Left ventricle myocardium inferior (tissue), 1 donor: ENCODE results near the gene DDRGK1. TPM values are rescaled to one million over a fixed set of nuclear protein-coding genes. Genes with fewer than 3 reads are reported as not detected.

Experiments
- DNase-seq: peaks from one replicate; pipeline ENCODE4 v3.0.0-alpha.2; 2020
- H3K27ac ChIP-seq: fragments of 200-600 bp; replicated peaks from 2 replicates; pipeline ENCODE4 v1.8.0; 2021
- H3K27me3 ChIP-seq: fragments of 200-600 bp; 2 replicates; pipeline ENCODE4 v1.8.0; 2021; ENCODE audit warnings: low read depth
- H3K36me3 ChIP-seq: fragments of 200-600 bp; 2 replicates; pipeline ENCODE4 v1.8.0; 2021
- H3K4me1 ChIP-seq: fragments of 200-600 bp; 2 replicates; pipeline ENCODE4 v1.8.0; 2021
- H3K4me3 ChIP-seq: fragments of 200-600 bp; 2 replicates; pipeline ENCODE4 v1.8.0; 2021; ENCODE audit warnings: mild to moderate bottlenecking, moderate library complexity
- H3K9me3 ChIP-seq: fragments of 200-600 bp; replicated peaks from 2 replicates; pipeline ENCODE4 v1.8.0; 2021
- intact Hi-C: fragments of 100-400 bp; cut with micrococcal nuclease; formaldehyde crosslinking; loops from one replicate; pipeline ENCODE4 v1.11.0; 2022
- total RNA-seq: library from RNA; stranded (reverse); fragmentation: NEBNext Ultra II Directional; extraction: Animal tissue kit (Norgen Biotek cat#: 25700); gene quantifications from one replicate; pipeline ENCODE4 v1.2.1, GENCODE V29; 2021
- TF ChIP-seq, protein P1 (sequence below): fragments of 200-600 bp; IDR thresholded peaks from 2 replicates; pipeline ENCODE4 v1.8.0; 2021; ENCODE audit warnings: antibody characterized with exemption, mild to moderate bottlenecking, borderline replicate concordance
- donor health status: DM: no; HTN: yes; CAD: no; lungs with severe emphysema.

DDRGK1 gene
- total RNA-seq, 1 donor from 2014 or later: 30.0 TPM

DNA sequence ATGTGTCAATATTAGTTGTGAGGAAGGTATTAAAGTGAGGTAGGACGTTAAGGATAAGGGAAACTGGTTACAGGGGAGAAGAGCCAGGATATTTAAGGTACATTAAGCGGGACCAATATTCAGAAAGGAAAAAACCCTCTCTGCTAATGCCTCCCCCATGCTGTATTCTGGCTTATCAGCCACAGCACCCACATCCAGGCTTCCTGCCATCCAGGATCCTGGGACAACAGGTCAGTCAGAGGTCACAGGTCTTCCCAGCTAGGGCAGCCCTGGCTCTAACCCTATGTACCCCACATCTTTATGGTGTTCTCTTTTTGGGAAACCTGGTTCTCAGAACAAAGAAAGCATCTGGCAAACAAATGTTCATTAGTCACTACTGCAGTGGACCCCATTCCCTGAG, 5.3 kb downstream of the DDRGK1 start:
- Histone ChIP-seq H3K9me3 (no peaks in the 10 kb centered on the region), H3K4me1 (peaks cover 15% of the 10 kb centered on the region), H3K36me3 (peaks cover 68% of the 10 kb centered on the region), H3K4me3 (no peak overlapping the region), H3K27me3 (no peaks in the 10 kb centered on the region), H3K27ac (no peak overlapping the region)
- intact Hi-C loops: no loop called here
- no peak for DNase-seq
- TF ChIP-seq, protein P1, sequence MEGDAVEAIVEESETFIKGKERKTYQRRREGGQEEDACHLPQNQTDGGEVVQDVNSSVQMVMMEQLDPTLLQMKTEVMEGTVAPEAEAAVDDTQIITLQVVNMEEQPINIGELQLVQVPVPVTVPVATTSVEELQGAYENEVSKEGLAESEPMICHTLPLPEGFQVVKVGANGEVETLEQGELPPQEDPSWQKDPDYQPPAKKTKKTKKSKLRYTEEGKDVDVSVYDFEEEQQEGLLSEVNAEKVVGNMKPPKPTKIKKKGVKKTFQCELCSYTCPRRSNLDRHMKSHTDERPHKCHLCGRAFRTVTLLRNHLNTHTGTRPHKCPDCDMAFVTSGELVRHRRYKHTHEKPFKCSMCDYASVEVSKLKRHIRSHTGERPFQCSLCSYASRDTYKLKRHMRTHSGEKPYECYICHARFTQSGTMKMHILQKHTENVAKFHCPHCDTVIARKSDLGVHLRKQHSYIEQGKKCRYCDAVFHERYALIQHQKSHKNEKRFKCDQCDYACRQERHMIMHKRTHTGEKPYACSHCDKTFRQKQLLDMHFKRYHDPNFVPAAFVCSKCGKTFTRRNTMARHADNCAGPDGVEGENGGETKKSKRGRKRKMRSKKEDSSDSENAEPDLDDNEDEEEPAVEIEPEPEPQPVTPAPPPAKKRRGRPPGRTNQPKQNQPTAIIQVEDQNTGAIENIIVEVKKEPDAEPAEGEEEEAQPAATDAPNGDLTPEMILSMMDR: no peak

DNA sequence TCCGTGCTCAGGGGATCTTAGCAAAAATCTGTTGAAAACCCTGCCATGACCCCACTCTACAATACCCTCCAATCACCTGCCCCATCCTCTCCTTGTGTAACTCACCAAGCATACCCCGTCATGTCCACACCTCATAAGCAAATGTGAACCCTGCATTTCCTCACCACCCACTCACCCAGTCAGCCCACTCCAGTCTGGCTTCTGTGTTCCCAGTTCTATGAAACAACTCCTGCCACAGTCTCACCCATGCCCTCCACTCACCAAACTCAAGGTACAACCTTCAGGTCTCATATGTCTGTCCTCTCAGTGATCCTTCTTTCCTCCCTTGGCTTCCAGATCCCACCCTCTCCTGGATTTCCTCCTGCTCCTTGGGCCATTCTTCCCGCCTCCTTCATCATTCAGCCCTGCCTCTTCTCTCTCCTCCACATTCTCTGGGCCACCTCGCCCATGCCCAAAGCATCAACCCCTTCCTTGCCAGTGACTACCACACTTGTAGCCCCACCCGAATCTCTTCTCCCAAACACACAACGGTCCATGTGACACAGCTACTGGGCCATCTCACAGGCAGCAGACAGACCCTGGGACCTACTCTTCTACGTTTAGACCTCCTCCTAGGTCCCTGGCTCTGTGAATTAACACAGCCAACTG, 8.8 kb downstream of the DDRGK1 start:
- H3K27me3 ChIP-seq: no peaks in the 10 kb centered on the region
- DNase-seq: no peak
- peaks cover 93% of the 10 kb centered on the region for H3K36me3 ChIP-seq
- intact Hi-C loops: no loop called here
- no peak overlapping the region for H3K27ac ChIP-seq
- H3K9me3 ChIP-seq: no peaks in the 10 kb centered on the region
- TF ChIP-seq, protein P1: no peak
- H3K4me1 ChIP-seq: no peaks in the 10 kb centered on the region
- H3K4me3 ChIP-seq: no peak overlapping the region

DNA sequence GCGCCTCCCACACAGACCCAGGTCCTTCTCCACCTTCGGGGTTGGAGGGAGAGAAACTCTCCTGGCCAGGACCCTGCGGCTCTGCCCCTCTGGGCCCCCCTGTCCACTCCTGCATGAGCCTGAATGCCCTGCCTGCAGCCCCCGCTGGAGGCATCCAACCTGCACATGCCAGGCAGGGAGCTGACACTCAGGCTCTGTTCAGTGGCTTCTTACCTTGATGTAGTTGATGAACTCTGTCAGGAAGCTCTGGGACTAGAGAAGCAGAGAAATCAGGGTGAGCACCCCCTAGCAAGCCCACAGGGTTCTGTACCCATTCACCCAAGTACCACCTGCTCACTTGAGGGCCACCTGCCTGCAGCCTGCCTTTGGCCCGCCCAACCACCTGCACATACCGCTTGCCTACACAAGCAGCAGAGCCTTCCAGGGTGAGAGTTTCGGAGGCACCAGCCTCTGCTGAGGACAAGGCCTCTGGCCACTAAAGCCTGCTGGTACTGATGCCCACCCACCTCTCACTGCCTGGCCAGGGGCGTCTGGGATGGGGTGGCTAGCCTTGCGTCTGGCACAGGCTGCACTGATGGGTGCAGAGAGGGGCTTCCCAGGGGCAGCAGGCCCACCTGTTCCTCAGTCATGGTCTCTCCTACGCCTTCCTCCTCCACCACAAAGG, 9.7 kb downstream of the DDRGK1 start:
- intact Hi-C loops: no loop called here
- DNase-seq: no peak

DNA sequence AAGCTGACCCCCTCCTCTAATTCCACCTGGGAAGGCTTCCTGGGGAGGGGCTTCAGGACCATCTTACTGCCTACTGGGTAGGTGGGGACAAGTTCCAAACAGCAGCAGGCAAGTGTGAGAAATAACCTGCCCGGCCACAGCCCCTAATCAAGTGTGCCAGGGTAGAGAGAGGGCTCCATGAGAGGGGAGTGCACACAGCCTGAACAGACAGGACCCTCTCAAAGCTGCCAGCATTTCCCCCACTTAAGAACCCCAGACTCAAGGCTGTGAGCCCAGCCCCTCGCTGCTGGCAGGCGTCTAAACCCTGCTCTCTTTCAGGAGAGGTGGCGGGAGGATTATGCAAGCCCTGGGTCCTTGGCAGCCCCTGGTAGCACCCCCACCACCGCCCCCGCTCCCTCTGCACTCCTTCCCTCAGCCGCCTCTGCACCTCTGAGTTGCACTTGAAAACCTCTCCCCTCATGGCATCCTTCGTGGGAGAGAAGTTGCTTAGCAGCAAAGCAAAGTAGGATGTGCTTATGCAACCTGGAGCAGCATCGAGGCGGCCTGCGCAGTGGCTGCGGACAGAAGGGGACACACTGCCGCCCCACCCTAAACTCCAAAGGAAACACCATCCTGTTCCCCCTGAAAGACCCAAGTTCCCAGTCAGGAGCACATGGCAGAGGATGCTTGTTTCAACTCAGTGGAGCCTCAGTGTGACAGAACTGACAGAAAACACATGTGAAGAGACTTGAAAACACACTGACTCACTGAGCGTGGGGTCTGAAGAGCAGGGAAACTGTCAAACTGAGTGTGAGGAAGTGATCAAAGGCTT, 10.5 kb downstream of the DDRGK1 start:
- Histone ChIP-seq H3K4me1 (peaks cover 6% of the 10 kb centered on the region), H3K27ac (no peak overlapping the region), H3K4me3 (no peak overlapping the region), H3K36me3 (peaks cover 92% of the 10 kb centered on the region), H3K27me3 (no peaks in the 10 kb centered on the region), H3K9me3 (no peaks in the 10 kb centered on the region)
- intact Hi-C loops: no loop called here
- TF ChIP-seq, protein P1: no peak
- no peak for DNase-seq

More for the DNA sequence above, 9.7 kb downstream of the DDRGK1 start:
- peaks cover 95% of the 10 kb centered on the region for H3K36me3 ChIP-seq
- H3K4me1 ChIP-seq: no peaks in the 10 kb centered on the region
- TF ChIP-seq, protein P1: no peak
- no peak overlapping the region for H3K4me3 ChIP-seq
- H3K27ac ChIP-seq: no peak overlapping the region
- H3K9me3 ChIP-seq: no peaks in the 10 kb centered on the region
- no peaks in the 10 kb centered on the region for H3K27me3 ChIP-seq

DNA sequence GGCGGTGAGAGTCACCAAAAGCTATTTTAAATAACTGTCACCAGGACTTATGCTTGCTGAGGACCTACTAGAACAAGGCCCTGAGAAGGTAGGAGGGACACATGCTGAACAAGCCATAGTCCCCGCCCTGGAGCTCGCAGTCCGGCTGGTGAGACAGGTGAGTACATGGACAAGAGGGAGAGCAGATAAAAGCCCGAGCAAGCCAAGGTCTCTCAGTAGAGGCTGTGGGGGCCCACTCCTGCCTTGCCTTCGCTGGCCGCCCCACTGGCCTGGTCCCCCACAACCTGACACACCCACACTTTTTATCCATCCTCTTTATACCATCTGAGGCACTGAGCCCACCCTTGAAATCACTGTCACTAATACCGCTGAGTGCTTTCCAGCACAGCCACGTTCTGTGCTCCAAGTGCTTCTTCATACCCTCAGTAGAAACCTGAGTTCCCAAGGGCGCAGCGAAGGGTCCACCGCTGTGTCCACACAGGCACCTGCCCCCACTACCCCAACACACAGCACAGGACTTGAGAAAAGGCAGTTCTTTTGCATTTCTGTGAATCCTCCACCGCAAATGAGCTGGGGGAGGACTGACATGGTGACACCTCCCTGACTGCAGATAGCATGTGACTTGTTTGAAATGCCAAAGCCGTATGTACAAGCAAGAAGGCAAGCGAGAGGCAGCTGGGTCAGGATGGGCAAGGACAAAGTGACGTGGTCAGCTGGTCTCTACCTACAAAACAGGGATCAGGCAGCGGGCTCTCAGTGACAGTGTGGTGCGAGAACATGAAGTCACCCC, 12.1 kb downstream of the DDRGK1 start:
- peaks cover 78% of the 10 kb centered on the region for H3K36me3 ChIP-seq
- DNase-seq: no peak
- H3K4me1 ChIP-seq: peaks cover 6% of the 10 kb centered on the region
- H3K9me3 ChIP-seq: no peaks in the 10 kb centered on the region
- TF ChIP-seq, protein P1: no peak
- intact Hi-C loops: no loop called here
- H3K4me3 ChIP-seq: no peak overlapping the region
- H3K27ac ChIP-seq: no peak overlapping the region
- no peaks in the 10 kb centered on the region for H3K27me3 ChIP-seq
